Chondrocyte (in vitro differentiated cells): ENCODE measurements around the gene MYO16. TPM values are rescaled to one million over a fixed set of nuclear protein-coding genes. Genes with fewer than 3 reads are reported as not detected.

Experiments
- DNase-seq: peaks from one replicate; pipeline ENCODE4 v3.0.0; 2021; ENCODE audit warnings: mixed read lengths, low spot score
- H3K27ac Mint-ChIP-seq: one replicate; pipeline ENCODE4 v1.8.0; 2021; ENCODE audit warnings: mild to moderate bottlenecking, moderate library complexity, mixed read lengths; ENCODE audit not compliant: unreplicated experiment
- H3K27me3 Mint-ChIP-seq: 2 replicates; pipeline ENCODE4 v1.8.0; 2021; ENCODE audit warnings: low read depth, mixed read lengths
- H3K36me3 Mint-ChIP-seq: 2 replicates; pipeline ENCODE4 v1.8.0; 2021; ENCODE audit warnings: low read depth, mixed read lengths
- H3K4me1 Mint-ChIP-seq: 2 replicates; pipeline ENCODE4 v1.8.0; 2021; ENCODE audit warnings: low read depth, mild to moderate bottlenecking, mixed read lengths
- H3K4me3 Mint-ChIP-seq: one replicate; pipeline ENCODE4 v1.8.0; 2021; ENCODE audit warnings: mild to moderate bottlenecking, moderate library complexity, mixed read lengths; ENCODE audit not compliant: unreplicated experiment
- H3K9me3 Mint-ChIP-seq: 2 replicates; pipeline ENCODE4 v1.8.0; 2021; ENCODE audit warnings: low read depth, mixed read lengths
- CTCF ChIP-seq: fragments of 200-600 bp; sonication (generic); IDR thresholded peaks from 2 replicates; pipeline ENCODE4 v1.5.0; 2021; ENCODE audit warnings: antibody characterized with exemption, mild to moderate bottlenecking, moderate library complexity
- total RNA-seq: library from RNA; stranded (reverse); gene quantifications from 3 replicates; pipeline ENCODE4 v1.2.1, GENCODE V29; 2021

Gene MYO16
- total RNA-seq, 1 donor from 2014 or later: 0.12 TPM

- peaks cover 7% of the 10 kb centered on the region for H3K4me1 Mint-ChIP-seq
- H3K27me3 Mint-ChIP-seq: peaks cover 4% of the 10 kb centered on the region
These were observed 71.2 kb downstream of the MYO16 start for GRCh38 chr13:108700422-108701170.

GRCh38 chr13:108702171-108702570 lies 72.8 kb downstream of the MYO16 start:
- H3K27me3 Mint-ChIP-seq: peaks cover 2% of the 10 kb centered on the region
- H3K27ac Mint-ChIP-seq: no peak overlapping the region
- no peak for TF ChIP-seq CTCF
- H3K4me1 Mint-ChIP-seq: peaks cover 7% of the 10 kb centered on the region
- peaks cover 23% of the 10 kb centered on the region for H3K9me3 Mint-ChIP-seq
- no peak overlapping the region for H3K4me3 Mint-ChIP-seq
- H3K36me3 Mint-ChIP-seq: peaks cover 7% of the 10 kb centered on the region
- DNase-seq: no peak

More at GRCh38 chr13:108700422-108701170, 71.2 kb downstream of the MYO16 start:
- H3K4me3 Mint-ChIP-seq: no peak overlapping the region
- H3K9me3 Mint-ChIP-seq: peaks cover 23% of the 10 kb centered on the region
- TF ChIP-seq CTCF: no peak
- no peak for DNase-seq
- H3K27ac Mint-ChIP-seq: no peak overlapping the region
- H3K36me3 Mint-ChIP-seq: peaks cover 7% of the 10 kb centered on the region

GRCh38 chr13:108705031-108705430 lies 75.6 kb downstream of the MYO16 start:
- DNase-seq: no peak
- H3K36me3 Mint-ChIP-seq: peaks cover 7% of the 10 kb centered on the region
- H3K27me3 Mint-ChIP-seq: peaks cover 5% of the 10 kb centered on the region
- H3K27ac Mint-ChIP-seq: no peak overlapping the region
- H3K9me3 Mint-ChIP-seq: peaks cover 23% of the 10 kb centered on the region
- no peak for TF ChIP-seq CTCF
- H3K4me1 Mint-ChIP-seq: peaks cover 7% of the 10 kb centered on the region
- no peak overlapping the region for H3K4me3 Mint-ChIP-seq

- H3K27me3 Mint-ChIP-seq: peaks cover 6% of the 10 kb centered on the region
- no peak for TF ChIP-seq CTCF
- no peaks in the 10 kb centered on the region for H3K4me1 Mint-ChIP-seq
- DNase-seq: no peak
- H3K9me3 Mint-ChIP-seq: peaks cover 7% of the 10 kb centered on the region
- no peak overlapping the region for H3K27ac Mint-ChIP-seq
- no peak overlapping the region for H3K4me3 Mint-ChIP-seq
- no peaks in the 10 kb centered on the region for H3K36me3 Mint-ChIP-seq
These were observed 78.2 kb downstream of the MYO16 start for GRCh38 chr13:108707584-108707983.

GRCh38 chr13:108708921-108709320 lies 79.5 kb downstream of the MYO16 start:
- H3K9me3 Mint-ChIP-seq: no peaks in the 10 kb centered on the region
- H3K4me1 Mint-ChIP-seq: no peaks in the 10 kb centered on the region
- H3K36me3 Mint-ChIP-seq: no peaks in the 10 kb centered on the region
- no peak overlapping the region for H3K4me3 Mint-ChIP-seq
- TF ChIP-seq CTCF: no peak
- no peak for DNase-seq
- no peak overlapping the region for H3K27ac Mint-ChIP-seq
- peaks cover 6% of the 10 kb centered on the region for H3K27me3 Mint-ChIP-seq
